ENCODE data around the gene PPT2.

DNA sequence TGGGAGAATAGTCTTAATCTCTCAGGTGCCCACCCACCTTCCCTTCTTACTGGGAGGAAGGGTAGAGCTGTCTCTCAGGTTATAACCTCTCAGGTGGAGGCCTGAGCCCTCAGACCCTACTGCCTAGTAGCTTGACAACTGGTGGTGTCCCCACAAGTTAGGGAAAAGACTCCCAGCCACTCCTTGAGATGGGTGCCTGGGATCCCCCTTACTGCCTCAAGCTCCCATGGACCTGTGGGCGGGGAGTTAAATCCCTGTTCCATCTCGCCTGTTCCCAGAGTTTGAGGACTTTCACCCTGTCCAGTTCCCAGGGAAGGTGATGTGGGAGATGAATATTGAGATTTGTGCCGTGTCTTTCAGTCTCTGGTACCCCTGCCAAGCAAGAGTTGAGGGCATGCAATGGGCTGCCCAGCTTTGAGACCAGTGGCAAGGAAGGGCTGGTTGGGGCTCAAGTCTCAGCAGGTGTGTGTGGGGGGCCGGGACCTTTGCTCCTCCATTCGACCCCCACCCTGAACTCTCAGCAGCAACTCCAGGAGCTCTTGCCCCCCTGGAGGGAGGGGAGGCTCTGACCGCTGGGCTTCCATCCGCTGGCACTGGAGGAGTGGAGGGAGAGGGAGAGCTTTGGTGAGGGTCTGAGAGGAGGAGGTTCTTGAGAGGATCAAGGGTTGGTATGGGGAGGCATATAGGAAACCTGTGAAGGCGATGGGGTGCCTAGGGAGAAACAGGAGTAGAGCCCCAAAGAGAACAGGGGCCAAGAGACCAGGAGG is 37.2 kb downstream of the PPT2 start:
- TF ChIP-seq, protein P1, sequence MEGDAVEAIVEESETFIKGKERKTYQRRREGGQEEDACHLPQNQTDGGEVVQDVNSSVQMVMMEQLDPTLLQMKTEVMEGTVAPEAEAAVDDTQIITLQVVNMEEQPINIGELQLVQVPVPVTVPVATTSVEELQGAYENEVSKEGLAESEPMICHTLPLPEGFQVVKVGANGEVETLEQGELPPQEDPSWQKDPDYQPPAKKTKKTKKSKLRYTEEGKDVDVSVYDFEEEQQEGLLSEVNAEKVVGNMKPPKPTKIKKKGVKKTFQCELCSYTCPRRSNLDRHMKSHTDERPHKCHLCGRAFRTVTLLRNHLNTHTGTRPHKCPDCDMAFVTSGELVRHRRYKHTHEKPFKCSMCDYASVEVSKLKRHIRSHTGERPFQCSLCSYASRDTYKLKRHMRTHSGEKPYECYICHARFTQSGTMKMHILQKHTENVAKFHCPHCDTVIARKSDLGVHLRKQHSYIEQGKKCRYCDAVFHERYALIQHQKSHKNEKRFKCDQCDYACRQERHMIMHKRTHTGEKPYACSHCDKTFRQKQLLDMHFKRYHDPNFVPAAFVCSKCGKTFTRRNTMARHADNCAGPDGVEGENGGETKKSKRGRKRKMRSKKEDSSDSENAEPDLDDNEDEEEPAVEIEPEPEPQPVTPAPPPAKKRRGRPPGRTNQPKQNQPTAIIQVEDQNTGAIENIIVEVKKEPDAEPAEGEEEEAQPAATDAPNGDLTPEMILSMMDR (IDR thresholded peaks at IDR 0.05; ENCODE audit: poor library complexity, severe bottlenecking), result no peak
- TF ChIP-seq EP300 (conservative IDR thresholded peaks at IDR 0.05; ENCODE audit: poor library complexity, severe bottlenecking), result no peak
- no peak for TF ChIP-seq TAF1 (IDR thresholded peaks at IDR 0.05; ENCODE audit: low read depth)
- no peak for TF ChIP-seq EZH2 (IDR thresholded peaks at IDR 0.05; ENCODE audit: borderline replicate concordance, insufficient read depth, low read length, poor library complexity, severe bottlenecking)
- no peak for TF ChIP-seq POLR2AphosphoS5 (IDR thresholded peaks at IDR 0.05)
- TF ChIP-seq MXI1 (conservative IDR thresholded peaks at IDR 0.05; ENCODE audit: poor library complexity, severe bottlenecking), result no peak
- TF ChIP-seq, protein P2, sequence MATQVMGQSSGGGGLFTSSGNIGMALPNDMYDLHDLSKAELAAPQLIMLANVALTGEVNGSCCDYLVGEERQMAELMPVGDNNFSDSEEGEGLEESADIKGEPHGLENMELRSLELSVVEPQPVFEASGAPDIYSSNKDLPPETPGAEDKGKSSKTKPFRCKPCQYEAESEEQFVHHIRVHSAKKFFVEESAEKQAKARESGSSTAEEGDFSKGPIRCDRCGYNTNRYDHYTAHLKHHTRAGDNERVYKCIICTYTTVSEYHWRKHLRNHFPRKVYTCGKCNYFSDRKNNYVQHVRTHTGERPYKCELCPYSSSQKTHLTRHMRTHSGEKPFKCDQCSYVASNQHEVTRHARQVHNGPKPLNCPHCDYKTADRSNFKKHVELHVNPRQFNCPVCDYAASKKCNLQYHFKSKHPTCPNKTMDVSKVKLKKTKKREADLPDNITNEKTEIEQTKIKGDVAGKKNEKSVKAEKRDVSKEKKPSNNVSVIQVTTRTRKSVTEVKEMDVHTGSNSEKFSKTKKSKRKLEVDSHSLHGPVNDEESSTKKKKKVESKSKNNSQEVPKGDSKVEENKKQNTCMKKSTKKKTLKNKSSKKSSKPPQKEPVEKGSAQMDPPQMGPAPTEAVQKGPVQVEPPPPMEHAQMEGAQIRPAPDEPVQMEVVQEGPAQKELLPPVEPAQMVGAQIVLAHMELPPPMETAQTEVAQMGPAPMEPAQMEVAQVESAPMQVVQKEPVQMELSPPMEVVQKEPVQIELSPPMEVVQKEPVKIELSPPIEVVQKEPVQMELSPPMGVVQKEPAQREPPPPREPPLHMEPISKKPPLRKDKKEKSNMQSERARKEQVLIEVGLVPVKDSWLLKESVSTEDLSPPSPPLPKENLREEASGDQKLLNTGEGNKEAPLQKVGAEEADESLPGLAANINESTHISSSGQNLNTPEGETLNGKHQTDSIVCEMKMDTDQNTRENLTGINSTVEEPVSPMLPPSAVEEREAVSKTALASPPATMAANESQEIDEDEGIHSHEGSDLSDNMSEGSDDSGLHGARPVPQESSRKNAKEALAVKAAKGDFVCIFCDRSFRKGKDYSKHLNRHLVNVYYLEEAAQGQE (IDR thresholded peaks at IDR 0.05; ENCODE audit: borderline replicate concordance), result no peak

Measured in neural cell (in vitro differentiated cells).